Smooth muscle cell (in vitro differentiated cells): ENCODE data around the gene SLC7A5. TPM values are rescaled to one million over a fixed set of nuclear protein-coding genes. Genes with fewer than 3 reads are reported as not detected.

Experiments
- DNase-seq: peaks from one replicate; lab custom pipeline; 2025; ENCODE audit not compliant: unreplicated experiment; lab: John Stamatoyannopoulos, UW
- H2AFZ ChIP-seq: fragments of 200-600 bp; sonication (generic); 2 replicates; pipeline ENCODE4 v1.6.0; 2016; ENCODE audit warnings: antibody characterized with exemption, low read depth, mild to moderate bottlenecking
- H3F3A ChIP-seq: fragments of 200-600 bp; sonication (generic); 2 replicates; pipeline ENCODE4 v1.6.0; 2017; ENCODE audit warnings: antibody characterized with exemption, low read depth
- H3K27ac ChIP-seq: fragments of 200-600 bp; sonication (generic); 2 replicates; pipeline ENCODE4 v1.5.1; 2016; ENCODE audit warnings: low read depth, mild to moderate bottlenecking
- H3K27me3 ChIP-seq: fragments of 200-600 bp; sonication (generic); 2 replicates; pipeline ENCODE4 v1.6.1; 2016; ENCODE audit warnings: low read depth, mild to moderate bottlenecking
- H3K36me3 ChIP-seq: fragments of 200-600 bp; sonication (generic); 2 replicates; pipeline ENCODE4 v1.5.1; 2016; ENCODE audit warnings: low read depth
- H3K4me1 ChIP-seq: fragments of 200-600 bp; sonication (generic); 2 replicates; pipeline ENCODE4 v1.5.1; 2016; ENCODE audit warnings: low read depth
- H3K4me2 ChIP-seq: fragments of 200-600 bp; sonication (generic); 2 replicates; pipeline ENCODE4 v1.6.0; 2016; ENCODE audit warnings: mild to moderate bottlenecking
- H3K4me3 ChIP-seq: fragments of 200-600 bp; sonication (generic); 2 replicates; pipeline ENCODE4 v1.5.1; 2016; ENCODE audit warnings: mild to moderate bottlenecking
- H3K79me2 ChIP-seq: fragments of 200-600 bp; sonication (generic); 2 replicates; pipeline ENCODE4 v1.6.0; 2016; ENCODE audit warnings: low read depth, mild to moderate bottlenecking
- H3K9ac ChIP-seq: fragments of 200-600 bp; sonication (generic); 2 replicates; pipeline ENCODE4 v1.6.0; 2016; ENCODE audit warnings: low read depth
- H3K9me3 ChIP-seq: fragments of 200-600 bp; sonication (generic); replicated peaks from 2 replicates; pipeline ENCODE4 v1.5.1; 2016; ENCODE audit warnings: low read depth
- H4K20me1 ChIP-seq: fragments of 200-600 bp; sonication (generic); 2 replicates; pipeline ENCODE4 v1.6.0; 2016; ENCODE audit warnings: low read depth
- WGBS: methylation state at CpG from one replicate; pipeline ENCODE4 v1.1.7; 2016; ENCODE audit warnings: low lambda C conversion rate; 5-methylcytosine and 5-hydroxymethylcytosine counted together
- polyA plus RNA-seq: library from polyadenylated mRNA; unstranded; fragments of >200 nt; fragmentation: Nextera tagmentation; extraction: Ambion mirVana; gene quantifications from 2 replicates; pipeline ENCODE4 v1.2.1, GENCODE V29; 2016
- total RNA-seq: library from RNA; depleted of rRNA; stranded (reverse); fragments of >200 nt; gene quantifications from 2 replicates; pipeline ENCODE4 v1.2.3, GENCODE V29; 2014
- TF ChIP-seq, protein P1 (sequence below): fragments of 200-600 bp; sonication (generic); IDR thresholded peaks from 2 replicates; pipeline ENCODE4 v1.5.1; 2017; ENCODE audit warnings: borderline replicate concordance, mild to moderate bottlenecking, antibody characterized with exemption; ENCODE audit not compliant: insufficient read depth, poor library complexity, severe bottlenecking

The SLC7A5 gene
- total and polyA plus RNA-seq, 2 experiments from 2014 or later = 51.3 to 58.8 TPM

- WGBS = 88% methylated on average over 22 of the region's 22 CpGs
- TF ChIP-seq, protein P1, sequence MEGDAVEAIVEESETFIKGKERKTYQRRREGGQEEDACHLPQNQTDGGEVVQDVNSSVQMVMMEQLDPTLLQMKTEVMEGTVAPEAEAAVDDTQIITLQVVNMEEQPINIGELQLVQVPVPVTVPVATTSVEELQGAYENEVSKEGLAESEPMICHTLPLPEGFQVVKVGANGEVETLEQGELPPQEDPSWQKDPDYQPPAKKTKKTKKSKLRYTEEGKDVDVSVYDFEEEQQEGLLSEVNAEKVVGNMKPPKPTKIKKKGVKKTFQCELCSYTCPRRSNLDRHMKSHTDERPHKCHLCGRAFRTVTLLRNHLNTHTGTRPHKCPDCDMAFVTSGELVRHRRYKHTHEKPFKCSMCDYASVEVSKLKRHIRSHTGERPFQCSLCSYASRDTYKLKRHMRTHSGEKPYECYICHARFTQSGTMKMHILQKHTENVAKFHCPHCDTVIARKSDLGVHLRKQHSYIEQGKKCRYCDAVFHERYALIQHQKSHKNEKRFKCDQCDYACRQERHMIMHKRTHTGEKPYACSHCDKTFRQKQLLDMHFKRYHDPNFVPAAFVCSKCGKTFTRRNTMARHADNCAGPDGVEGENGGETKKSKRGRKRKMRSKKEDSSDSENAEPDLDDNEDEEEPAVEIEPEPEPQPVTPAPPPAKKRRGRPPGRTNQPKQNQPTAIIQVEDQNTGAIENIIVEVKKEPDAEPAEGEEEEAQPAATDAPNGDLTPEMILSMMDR = no peak
- peak overlapping the region; percentile 90 for H3K9ac ChIP-seq
Observed at GRCh38 chr16:87854907-87855683, 14.2 kb downstream of the SLC7A5 start.

DNA sequence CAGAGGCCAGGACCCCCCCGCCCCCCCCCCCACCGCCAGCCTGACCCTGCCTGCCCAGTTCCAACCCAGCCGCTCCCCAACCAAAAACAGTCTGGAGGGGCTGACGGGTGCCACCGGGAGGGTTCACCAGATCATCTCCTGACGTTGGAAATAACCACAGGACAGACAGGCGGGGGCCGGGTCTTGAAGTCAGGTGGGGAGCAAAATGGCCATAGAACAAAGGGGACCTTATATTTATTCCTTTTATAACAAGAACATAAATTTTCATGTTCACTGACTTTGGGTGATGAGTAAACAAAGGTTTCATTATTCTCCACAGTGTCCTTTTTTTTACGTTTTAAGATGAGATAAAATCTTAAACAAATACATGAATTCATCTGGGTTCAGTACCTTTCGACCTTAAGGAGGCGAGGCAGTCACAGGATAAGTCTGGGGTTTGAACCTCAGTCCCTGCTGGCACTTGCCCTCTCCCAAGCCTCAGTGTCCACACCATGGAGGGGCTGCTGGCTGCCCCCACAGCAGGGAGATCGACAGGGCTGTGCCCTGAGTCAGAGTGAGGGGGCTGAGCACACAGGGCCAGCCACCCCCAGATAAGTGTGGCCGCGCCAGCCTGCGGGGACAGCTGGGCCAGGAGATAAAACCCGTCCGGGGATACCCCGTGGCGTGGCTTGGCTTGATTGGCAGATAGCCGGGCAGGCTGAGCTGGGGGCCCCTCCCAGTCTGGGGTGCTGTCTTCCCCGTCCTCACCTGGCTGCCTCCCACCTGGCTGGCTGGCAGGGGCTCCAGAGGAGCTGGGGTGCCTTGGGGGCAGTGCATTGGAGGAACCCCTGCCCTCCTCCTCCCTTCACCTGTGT, 15.0 kb downstream of the SLC7A5 start:
- Histone ChIP-seq H3K36me3 (no peaks in the 10 kb centered on the region), H3F3A (peaks cover 26% of the 10 kb centered on the region), H3K9ac (peak overlapping the region; percentile 90), H3K4me2 (peak overlapping the region; percentile 86), H3K9me3 (no peaks in the 10 kb centered on the region), H3K4me3 (no peak overlapping the region), H3K27me3 (no peaks in the 10 kb centered on the region), H3K4me1 (peaks cover 17% of the 10 kb centered on the region), H3K79me2 (peaks cover 70% of the 10 kb centered on the region), H3K27ac (peak overlapping the region; percentile 98), H4K20me1 (peaks cover 63% of the 10 kb centered on the region), H2AFZ (no peak overlapping the region)
- TF ChIP-seq, protein P1 = no peak
- WGBS = 20% methylated on average over 21 of the region's 21 CpGs
- DNase-seq = no peak

More at GRCh38 chr16:87854907-87855683, 14.2 kb downstream of the SLC7A5 start:
- DNase-seq = no peak
- H3K79me2 ChIP-seq = peaks cover 70% of the 10 kb centered on the region
- no peaks in the 10 kb centered on the region for H3K36me3 ChIP-seq
- H3K4me2 ChIP-seq = peak overlapping the region; percentile 86
- H3K4me3 ChIP-seq = no peak overlapping the region
- no peak overlapping the region for H2AFZ ChIP-seq
- H3K4me1 ChIP-seq = peaks cover 17% of the 10 kb centered on the region
- H3K27me3 ChIP-seq = no peaks in the 10 kb centered on the region
- H3K9me3 ChIP-seq = no peaks in the 10 kb centered on the region
- H3F3A ChIP-seq = peaks cover 33% of the 10 kb centered on the region
- peak overlapping the region; percentile 98 for H3K27ac ChIP-seq
- peaks cover 63% of the 10 kb centered on the region for H4K20me1 ChIP-seq

DNA sequence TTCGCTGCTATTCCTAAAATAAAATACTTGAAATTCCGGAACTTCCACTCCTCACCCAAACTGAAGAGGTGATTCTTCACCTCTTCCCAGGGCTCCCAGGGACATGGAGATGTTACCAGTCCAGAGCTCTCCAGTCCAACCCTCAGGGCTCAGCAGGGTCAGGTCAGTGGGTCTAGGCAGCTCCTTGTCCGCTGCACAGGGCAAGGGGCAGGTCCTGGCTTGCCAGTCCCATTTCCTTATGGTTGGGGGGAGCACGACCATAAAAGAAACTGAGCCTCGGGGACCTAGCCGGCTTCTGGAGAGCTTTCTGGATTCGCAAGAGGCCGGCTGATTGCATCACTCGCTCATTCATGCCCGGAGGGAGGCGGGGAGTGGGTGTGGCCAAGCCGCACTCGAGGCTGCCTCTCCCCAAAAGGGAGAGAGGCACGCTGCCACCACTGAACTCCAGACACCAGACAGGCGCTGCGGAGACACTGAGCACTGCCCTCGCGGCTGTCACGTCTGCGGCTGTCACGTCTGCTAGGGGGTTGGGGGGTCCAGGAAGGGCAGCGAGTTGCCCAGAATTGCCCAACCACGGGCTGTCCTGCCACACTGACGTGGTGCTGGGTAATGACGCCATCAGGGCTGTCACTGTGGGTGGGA, 15.8 kb downstream of the SLC7A5 start:
- H3K4me1 ChIP-seq = peaks cover 17% of the 10 kb centered on the region
- H3K4me2 ChIP-seq = peak overlapping the region; percentile 86
- DNase-seq = peak; percentile 88
- H3K9me3 ChIP-seq = no peaks in the 10 kb centered on the region
- peaks cover 63% of the 10 kb centered on the region for H4K20me1 ChIP-seq
- H3K27ac ChIP-seq = peak overlapping the region; percentile 98
- H3K36me3 ChIP-seq = no peaks in the 10 kb centered on the region
- H3K79me2 ChIP-seq = peaks cover 69% of the 10 kb centered on the region
- peak overlapping the region; percentile 90 for H3K9ac ChIP-seq
- 5% methylated on average over 23 of the region's 25 CpGs for WGBS
- H3K4me3 ChIP-seq = peak overlapping the region; percentile 37
- H3F3A ChIP-seq = peaks cover 23% of the 10 kb centered on the region
- H3K27me3 ChIP-seq = no peaks in the 10 kb centered on the region
- H2AFZ ChIP-seq = no peak overlapping the region
- TF ChIP-seq, protein P1 = no peak
